HG03354 (cell line): ENCODE data around the gene EVI5L.
"Not testable (repeated sequence)": the region's sequence is repeated elsewhere in the genome, so short reads cannot be mapped to it uniquely, and the experiment has no call there.

Experiments used
- ATAC-seq: cut with Tn5 transposase; IDR thresholded peaks from one replicate; pipeline ENCODE4 v1.9.1; 2021; ENCODE audit warnings: mild to moderate bottlenecking; ENCODE audit not compliant: unreplicated experiment, poor library complexity, severe bottlenecking

The EVI5L gene

DNA sequence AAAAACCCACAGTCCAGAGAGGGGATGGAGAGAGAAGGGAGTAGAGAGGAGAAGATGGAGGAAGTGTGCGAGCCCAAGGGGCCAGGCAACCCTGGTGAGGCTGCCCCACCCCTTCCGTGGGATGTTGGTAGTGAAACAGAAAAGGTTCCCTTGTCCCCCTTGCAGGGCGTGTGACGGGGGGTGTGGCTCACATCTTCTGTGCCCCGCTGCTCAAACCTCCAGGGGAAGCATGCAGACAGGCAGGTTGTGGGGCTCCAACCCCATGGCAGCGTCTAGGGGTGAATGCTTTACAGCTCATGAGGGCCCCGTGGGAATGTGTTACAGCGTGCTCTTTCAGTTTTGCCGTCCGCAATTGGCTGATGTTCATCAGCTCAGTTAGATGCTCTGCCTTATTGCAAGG is 14.7 kb upstream of the EVI5L start:
- ATAC-seq, result no peak

- ATAC-seq, result not testable (repeated sequence)
Measured at GRCh38 chr19:7816040-7816439, 14.0 kb upstream of the EVI5L start.

- ATAC-seq, result no peak
Measured at GRCh38 chr19:7817801-7818200, 12.2 kb upstream of the EVI5L start.

GRCh38 chr19:7818806-7819205 is 11.2 kb upstream of the EVI5L start:
- ATAC-seq, result no peak

GRCh38 chr19:7819337-7819736 is 10.7 kb upstream of the EVI5L start:
- ATAC-seq, result no peak

DNA sequence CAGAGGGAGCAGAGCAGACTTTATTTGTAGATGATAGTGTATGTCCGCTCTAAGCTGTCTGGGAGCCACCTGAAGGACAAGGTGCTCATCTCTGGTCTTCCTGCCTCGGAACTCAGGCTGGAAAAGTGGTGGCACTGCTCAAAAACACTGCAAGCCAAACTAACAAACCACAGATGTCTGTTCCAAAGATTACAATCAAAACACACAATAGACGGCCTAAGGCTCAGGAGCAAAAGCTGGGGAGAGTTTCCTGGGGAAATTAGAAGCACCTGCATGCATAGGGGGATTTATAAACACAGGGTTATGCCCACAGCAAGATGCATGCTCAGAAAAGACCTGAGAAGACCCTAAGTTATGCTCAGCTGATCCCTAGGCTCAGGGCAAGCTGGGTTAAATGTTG is 9.4 kb upstream of the EVI5L start:
- ATAC-seq, result no peak

- ATAC-seq, result no peak
Measured at GRCh38 chr19:7822910-7823515, 7.0 kb upstream of the EVI5L start.

- ATAC-seq, result no peak
Measured at GRCh38 chr19:7823686-7824301, 6.2 kb upstream of the EVI5L start.

DNA sequence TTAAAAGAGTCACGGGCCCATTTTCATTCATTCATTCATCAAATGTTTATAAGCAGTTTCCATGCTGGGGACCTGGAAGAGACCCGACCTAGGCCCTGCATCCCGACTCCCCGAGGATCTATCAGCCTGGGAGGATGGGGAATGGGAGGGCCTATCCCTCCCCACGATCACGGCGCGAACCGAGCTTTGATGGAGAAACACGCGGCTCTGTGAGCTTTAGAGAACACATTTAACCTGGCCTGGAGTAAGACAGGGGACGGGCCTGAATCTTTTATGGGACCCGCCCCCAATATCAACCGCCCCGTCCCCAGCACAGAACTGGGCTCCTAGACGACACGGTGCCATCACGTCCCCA is 875 bp upstream of the EVI5L start:
- ATAC-seq, result no peak

DNA sequence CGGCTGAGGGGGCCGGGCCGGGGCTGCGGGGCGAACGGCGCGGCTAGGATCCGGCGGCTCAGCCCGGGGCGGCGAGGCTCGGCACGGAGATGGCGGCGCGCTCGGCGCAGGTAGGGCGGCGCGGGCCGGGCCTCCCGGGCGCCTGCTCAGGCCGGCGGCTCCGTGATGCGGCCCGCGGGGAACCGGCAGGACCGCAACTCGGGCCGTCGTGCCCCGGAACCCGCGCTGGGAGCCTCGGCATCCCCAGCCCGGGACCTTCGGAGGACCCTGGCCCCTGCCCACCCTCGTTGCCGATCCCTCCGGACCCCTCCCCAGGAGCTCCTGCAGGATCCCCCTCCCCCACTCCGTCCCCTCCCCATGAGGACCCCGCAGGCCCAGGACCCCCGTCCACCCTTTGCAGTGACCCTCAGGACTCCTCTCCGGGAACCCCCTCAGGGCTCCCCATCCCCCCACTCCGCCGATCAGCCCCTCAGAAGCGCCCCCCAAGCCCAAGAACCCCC is 304 bp downstream of the EVI5L start:
- ATAC-seq, result no peak

- no peak for ATAC-seq
Measured at GRCh38 chr19:7830823-7831222, 805 bp downstream of the EVI5L start.

DNA sequence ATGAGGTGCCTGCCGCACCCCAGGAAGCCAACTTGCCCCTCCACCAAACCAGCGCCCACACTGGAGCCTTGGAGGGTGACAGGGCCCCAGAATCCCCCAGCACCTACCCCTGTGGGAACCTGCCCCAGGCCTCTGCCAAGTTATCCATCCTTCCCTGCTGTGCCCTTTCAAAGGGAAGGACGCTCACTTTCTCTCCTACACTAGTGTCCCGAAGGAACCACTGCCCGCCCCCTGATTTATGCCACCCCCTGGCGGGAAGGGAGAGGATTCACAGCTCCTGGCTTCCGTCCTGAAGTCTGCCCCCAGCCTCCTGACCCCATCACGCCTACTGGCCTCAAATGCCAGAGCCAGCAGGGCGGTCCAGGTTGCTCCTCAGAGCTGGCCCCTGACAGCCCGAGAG is 1.4 kb downstream of the EVI5L start:
- ATAC-seq, result no peak

- ATAC-seq, result no peak
Measured at GRCh38 chr19:7832009-7832408, 2.0 kb downstream of the EVI5L start.

DNA sequence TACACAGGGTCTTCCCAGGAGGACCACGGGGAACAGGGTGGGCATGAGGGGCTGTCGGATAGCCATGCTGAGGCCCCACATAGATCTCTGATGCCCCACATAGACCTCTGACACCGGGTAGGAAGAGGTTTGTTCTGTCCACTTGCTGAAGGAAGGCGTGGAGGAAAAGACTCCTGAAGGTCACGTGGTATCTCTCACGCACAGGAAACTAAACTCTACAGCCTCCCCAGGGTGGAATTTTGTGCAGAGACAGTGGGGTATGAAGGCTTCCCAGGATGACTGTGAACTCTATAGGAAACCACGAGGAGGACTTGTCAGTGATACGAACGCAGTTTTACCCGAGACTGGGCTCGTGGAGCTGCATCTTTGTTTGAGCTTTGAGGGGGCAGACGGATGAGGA is 2.8 kb downstream of the EVI5L start:
- no peak for ATAC-seq

DNA sequence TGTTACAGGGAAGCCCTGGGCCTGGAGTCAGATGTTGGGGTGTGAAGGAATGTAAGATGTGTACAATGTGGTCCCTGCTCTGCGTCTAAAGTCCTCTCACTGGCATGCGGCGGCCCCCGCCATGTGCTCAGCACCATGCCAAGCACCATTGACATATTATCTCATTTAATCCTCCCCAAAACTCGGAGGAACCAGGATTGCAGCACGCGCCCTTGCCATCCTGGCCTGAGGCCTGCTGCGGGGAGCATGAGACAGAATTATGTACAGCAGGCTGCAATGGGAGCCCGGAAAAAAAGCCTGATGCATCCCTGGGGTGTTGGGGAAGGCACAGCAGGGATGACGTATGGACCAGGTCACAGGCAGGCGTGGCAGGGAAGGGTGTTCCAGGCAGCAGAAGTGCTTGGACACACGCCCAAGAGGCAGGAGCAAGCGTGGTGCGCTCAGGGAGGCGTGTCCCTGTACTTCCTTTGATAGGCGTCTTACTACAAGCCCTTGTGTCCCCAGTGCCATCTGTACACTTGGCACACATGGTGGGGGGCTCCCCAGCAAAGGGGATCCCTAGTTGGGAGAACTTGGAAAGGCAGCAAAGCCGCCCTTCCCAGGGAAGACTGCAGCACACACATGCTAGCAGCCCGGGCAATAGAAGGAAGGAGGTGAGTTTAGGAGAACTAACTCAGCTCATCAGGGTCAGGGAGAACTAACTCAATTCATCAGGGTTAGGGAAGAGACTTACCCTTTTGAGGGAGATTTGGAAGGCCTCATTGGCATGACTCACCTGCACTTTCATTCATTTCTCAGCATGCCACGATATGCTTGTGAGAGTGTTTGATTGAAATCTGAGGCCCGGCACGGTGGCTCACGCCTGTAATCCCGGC is 3.4 kb downstream of the EVI5L start:
- no peak for ATAC-seq

DNA sequence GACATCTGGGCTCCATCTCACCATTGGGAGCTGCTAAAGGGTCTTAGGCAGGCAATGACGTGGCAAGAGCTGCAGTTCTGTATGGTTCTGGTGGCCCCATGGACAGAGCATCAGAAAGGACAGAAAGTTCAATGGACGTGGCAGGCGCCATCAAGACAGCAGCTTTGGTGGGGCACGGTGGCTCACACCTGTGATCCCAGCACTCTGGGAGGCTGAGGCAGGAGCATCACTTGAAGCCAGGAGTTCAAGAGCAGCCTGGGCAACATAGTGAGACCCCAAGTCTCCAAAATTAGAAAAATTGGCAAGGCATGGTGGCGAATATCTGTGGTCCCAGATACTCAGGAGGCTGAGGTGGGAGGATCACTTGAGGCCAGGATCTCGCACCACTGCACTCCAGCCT is 9.5 kb downstream of the EVI5L start:
- ATAC-seq, result no peak

- no peak for ATAC-seq
Measured at GRCh38 chr19:7840629-7841028, 10.6 kb downstream of the EVI5L start.

GRCh38 chr19:7841751-7842660 is 12.0 kb downstream of the EVI5L start:
- ATAC-seq, result no peak

DNA sequence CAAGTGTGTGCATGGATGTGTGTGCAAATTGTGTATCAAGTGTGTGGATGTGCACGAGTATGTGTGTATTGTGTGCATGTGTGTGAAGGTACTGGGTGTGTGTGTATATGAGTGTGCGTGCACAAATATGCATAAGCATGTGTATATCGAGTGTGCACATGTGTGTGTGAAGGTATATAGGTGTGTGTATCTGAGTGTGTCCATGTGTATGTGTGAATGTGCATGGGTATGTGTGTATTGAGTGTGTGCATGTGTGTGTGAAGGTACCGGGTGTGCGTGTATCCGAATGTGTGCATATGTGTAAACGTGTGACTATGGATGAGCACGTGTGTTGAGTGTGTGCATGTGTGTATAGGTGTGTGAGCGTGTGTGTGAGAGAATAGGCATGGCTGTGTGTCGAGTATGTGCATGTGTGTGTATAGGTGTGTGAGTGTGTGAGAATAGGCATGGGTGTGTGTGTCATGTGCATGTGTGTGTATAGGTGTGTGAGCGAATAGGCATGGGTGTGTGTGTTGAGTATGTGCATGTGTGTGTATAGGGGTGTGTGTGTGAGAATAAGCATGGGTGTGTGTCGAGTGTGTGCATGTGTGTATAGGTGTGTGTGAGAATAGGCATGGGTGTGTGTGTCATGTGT is 12.8 kb downstream of the EVI5L start:
- ATAC-seq, result no peak
